SK-N-MC (cell line): ENCODE measurements around the gene ARHGAP30.
"Not testable (repeated sequence)": the region's sequence is repeated elsewhere in the genome, so short reads cannot be mapped to it uniquely, and the experiment has no call there.

Source experiments
- EZH2 ChIP-seq: fragments of 200-600 bp; sonication (generic); IDR thresholded peaks from one replicate; pipeline ENCODE4 v1.6.1; 2017; ENCODE audit warnings: antibody characterized with exemption
- FOXP2 ChIP-seq: optimal IDR thresholded peaks from 2 replicates; pipeline ENCODE3; 2011; ENCODE audit warnings: mild to moderate bottlenecking, moderate library complexity; ENCODE audit not compliant: insufficient read depth; ENCODE audit errors: extremely low read length, control extremely low read depth

DNA sequence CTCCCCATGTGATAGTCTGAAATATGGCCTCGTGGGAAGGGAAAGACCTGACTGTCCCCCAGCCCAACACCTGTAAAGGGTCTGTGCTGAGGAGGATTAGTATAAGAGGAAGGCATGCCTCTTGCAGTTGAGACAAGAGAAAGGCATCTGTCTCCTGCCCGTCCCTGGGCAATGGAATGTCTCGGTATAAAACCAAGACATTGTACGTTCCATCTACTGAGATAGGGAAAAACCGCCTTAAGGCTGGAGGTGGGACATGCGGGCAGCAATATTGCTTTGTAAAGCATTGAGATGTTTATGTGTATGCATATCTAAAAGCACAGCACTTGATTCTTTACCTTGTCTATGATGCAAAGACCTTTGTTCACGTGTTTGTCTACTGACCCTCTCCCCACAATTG lies 52.5 kb downstream of the ARHGAP30 start:
- TF ChIP-seq EZH2, FOXP2: not testable (repeated sequence)
